Erythroblast (primary cell): ENCODE measurements around the gene KATNBL1.

ENCODE experiments used
- GATA1 ChIP-seq: IDR thresholded peaks from 2 replicates; pipeline ENCODE4 v1.6.1; 2011; ENCODE audit warnings: low read depth, mild to moderate bottlenecking, control low read depth, low read length, moderate library complexity
- POLR2A ChIP-seq: IDR thresholded peaks from 2 replicates; pipeline ENCODE4 v1.6.1; 2011; ENCODE audit warnings: mild to moderate bottlenecking, low read length

DNA sequence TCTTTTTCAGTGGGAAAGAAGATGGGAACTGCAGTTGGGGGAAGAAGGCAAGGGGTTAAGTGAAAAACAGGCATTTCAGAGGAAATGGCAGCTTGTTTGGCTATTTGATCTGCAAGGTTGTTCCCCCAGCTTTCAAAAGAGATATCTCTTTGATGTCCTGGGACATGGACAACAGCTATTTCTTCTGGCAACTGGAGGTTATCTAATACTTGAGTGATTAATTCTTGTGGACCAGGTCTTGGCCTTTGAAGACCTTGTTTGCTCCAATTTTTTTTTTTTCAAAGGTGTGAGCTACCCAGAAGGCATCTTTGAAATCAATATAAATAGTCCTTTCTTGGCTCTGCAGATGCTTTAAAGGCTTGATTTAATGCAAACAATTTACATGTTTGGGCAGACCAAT, 51.5 kb downstream of the KATNBL1 start:
- TF ChIP-seq POLR2A (no peak), GATA1 (no peak)
